ENCODE measurements around the gene NKAIN4. TPM values are rescaled to one million over a fixed set of nuclear protein-coding genes. Genes with fewer than 3 reads are reported as not detected.

Gene NKAIN4
- total and polyA plus RNA-seq, 2 experiments from 2014 or later: 12.6 to 13.2 TPM

- ATAC-seq (no peak), DNase-seq (ENCODE audit: low spot score) (no peak)
- Histone ChIP-seq H3K9me2 (ENCODE audit: insufficient read depth) (no peaks in the 10 kb centered on the region), H3F3A (replicated peaks; ENCODE audit: low read depth) (0 out of 2 replicates have a peak, but pooled peaks cover 3% of the 10 kb centered on the region), H3K27me3 (ENCODE audit: insufficient read depth) (no peaks in the 10 kb centered on the region), H3K4me3 (no peak overlapping the region), H4K20me1 (replicated peaks; ENCODE audit: insufficient read depth) (peaks cover 2% of the 10 kb centered on the region; the same call in 1 of the 2 replicates), H2AFZ (no peak overlapping the region), H3K4me2 (no peak overlapping the region), H3K4me1 (ENCODE audit: insufficient read depth) (no peaks in the 10 kb centered on the region), H3K36me3 (ENCODE audit: insufficient read depth) (peaks cover 6% of the 10 kb centered on the region; the same call in 1 of the 2 replicates), H3K27ac (ENCODE audit: low read depth) (no peak overlapping the region), H3K79me2 (replicated peaks; ENCODE audit: insufficient read depth) (no peaks in the 10 kb centered on the region)
- H3K4me3 Mint-ChIP-seq: no peak overlapping the region
- H3K27ac Mint-ChIP-seq: no peak overlapping the region
- H3K27me3 Mint-ChIP-seq (ENCODE audit: insufficient read depth, low read depth, poor library complexity): peaks cover 7% of the 10 kb centered on the region
- H3K9me3 Mint-ChIP-seq: no peaks in the 10 kb centered on the region
- TF ChIP-seq EZH2 (IDR thresholded peaks at IDR 0.05; ENCODE audit: low read depth, unreplicated experiment) (no peak), EZH2phosphoT487 (IDR thresholded peaks at IDR 0.05; ENCODE audit: unreplicated experiment) (no peak), NANOG (IDR thresholded peaks at IDR 0.05; ENCODE audit: borderline replicate concordance) (no peak), CREB1 (CRISPR knock-in tag; IDR thresholded peaks at IDR 0.05; ENCODE audit: low read depth) (no peak), POLR2AphosphoS5 (IDR thresholded peaks at IDR 0.05; ENCODE audit: low read depth) (no peak), JUNB (IDR thresholded peaks at IDR 0.05; ENCODE audit: unreplicated experiment) (no peak), ZNF331 (CRISPR knock-in tag; IDR thresholded peaks at IDR 0.05; ENCODE audit: low read depth) (no peak), ZNF462 (CRISPR knock-in tag; IDR thresholded peaks at IDR 0.05) (no peak), STAT1 (IDR thresholded peaks at IDR 0.05; ENCODE audit: unreplicated experiment) (no peak), ZNF114 (CRISPR knock-in tag; IDR thresholded peaks at IDR 0.05) (no peak)
- TF ChIP-seq, protein P1, sequence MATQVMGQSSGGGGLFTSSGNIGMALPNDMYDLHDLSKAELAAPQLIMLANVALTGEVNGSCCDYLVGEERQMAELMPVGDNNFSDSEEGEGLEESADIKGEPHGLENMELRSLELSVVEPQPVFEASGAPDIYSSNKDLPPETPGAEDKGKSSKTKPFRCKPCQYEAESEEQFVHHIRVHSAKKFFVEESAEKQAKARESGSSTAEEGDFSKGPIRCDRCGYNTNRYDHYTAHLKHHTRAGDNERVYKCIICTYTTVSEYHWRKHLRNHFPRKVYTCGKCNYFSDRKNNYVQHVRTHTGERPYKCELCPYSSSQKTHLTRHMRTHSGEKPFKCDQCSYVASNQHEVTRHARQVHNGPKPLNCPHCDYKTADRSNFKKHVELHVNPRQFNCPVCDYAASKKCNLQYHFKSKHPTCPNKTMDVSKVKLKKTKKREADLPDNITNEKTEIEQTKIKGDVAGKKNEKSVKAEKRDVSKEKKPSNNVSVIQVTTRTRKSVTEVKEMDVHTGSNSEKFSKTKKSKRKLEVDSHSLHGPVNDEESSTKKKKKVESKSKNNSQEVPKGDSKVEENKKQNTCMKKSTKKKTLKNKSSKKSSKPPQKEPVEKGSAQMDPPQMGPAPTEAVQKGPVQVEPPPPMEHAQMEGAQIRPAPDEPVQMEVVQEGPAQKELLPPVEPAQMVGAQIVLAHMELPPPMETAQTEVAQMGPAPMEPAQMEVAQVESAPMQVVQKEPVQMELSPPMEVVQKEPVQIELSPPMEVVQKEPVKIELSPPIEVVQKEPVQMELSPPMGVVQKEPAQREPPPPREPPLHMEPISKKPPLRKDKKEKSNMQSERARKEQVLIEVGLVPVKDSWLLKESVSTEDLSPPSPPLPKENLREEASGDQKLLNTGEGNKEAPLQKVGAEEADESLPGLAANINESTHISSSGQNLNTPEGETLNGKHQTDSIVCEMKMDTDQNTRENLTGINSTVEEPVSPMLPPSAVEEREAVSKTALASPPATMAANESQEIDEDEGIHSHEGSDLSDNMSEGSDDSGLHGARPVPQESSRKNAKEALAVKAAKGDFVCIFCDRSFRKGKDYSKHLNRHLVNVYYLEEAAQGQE (IDR thresholded peaks at IDR 0.05; ENCODE audit: unreplicated experiment): no peak
- TF ChIP-seq, protein P2, sequence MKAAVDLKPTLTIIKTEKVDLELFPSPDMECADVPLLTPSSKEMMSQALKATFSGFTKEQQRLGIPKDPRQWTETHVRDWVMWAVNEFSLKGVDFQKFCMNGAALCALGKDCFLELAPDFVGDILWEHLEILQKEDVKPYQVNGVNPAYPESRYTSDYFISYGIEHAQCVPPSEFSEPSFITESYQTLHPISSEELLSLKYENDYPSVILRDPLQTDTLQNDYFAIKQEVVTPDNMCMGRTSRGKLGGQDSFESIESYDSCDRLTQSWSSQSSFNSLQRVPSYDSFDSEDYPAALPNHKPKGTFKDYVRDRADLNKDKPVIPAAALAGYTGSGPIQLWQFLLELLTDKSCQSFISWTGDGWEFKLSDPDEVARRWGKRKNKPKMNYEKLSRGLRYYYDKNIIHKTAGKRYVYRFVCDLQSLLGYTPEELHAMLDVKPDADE (IDR thresholded peaks at IDR 0.05): no peak
- TF ChIP-seq, protein P3, sequence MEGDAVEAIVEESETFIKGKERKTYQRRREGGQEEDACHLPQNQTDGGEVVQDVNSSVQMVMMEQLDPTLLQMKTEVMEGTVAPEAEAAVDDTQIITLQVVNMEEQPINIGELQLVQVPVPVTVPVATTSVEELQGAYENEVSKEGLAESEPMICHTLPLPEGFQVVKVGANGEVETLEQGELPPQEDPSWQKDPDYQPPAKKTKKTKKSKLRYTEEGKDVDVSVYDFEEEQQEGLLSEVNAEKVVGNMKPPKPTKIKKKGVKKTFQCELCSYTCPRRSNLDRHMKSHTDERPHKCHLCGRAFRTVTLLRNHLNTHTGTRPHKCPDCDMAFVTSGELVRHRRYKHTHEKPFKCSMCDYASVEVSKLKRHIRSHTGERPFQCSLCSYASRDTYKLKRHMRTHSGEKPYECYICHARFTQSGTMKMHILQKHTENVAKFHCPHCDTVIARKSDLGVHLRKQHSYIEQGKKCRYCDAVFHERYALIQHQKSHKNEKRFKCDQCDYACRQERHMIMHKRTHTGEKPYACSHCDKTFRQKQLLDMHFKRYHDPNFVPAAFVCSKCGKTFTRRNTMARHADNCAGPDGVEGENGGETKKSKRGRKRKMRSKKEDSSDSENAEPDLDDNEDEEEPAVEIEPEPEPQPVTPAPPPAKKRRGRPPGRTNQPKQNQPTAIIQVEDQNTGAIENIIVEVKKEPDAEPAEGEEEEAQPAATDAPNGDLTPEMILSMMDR (conservative IDR thresholded peaks at IDR 0.05; ENCODE audit: low read depth in 2 of 2): no peak
- no peaks in the 10 kb centered on the region; the same call in 2 of the 3 replicates for H3K4me1 Mint-ChIP-seq
- peaks cover 33% of the 10 kb centered on the region for H3K36me3 Mint-ChIP-seq (ENCODE audit: low read depth)
Observed at GRCh38 chr20:63284083-63284440, 29.8 kb upstream of the NKAIN4 start.
